PC-9 (cell line): ENCODE measurements around the gene AHDC1.

Experiments used
- CTCF ChIP-seq: fragments of 200-600 bp; sonication (generic); conservative IDR thresholded peaks from 2 replicates; pipeline ENCODE4 v1.6.1; 2017; ENCODE audit warnings: mixed run types, antibody characterized with exemption, mild to moderate bottlenecking, moderate library complexity
- EZH2 ChIP-seq: fragments of 200-600 bp; sonication (generic); IDR thresholded peaks from 2 replicates; pipeline ENCODE4 v1.8.0; 2017; ENCODE audit warnings: antibody characterized with exemption, low read depth

- TF ChIP-seq CTCF (no peak), EZH2 (no peak)
Observed at GRCh38 chr1:27529704-27530018, 74.3 kb downstream of the AHDC1 start.
